GM12865 (cell line): ENCODE measurements around the gene ZNF836.
A peak's percentile ranks its signal among the peaks of the same experiment; 100 is the strongest.

Source experiments
- DNase-seq: peaks from one replicate; pipeline ENCODE4 v3.0.0; 2010; ENCODE audit warnings: low read depth
- H3K4me3 ChIP-seq: 2 replicates; pipeline ENCODE4 v1.5.1; 2011; ENCODE audit warnings: mild to moderate bottlenecking, low read depth, low read length, control low read depth
- CTCF ChIP-seq: IDR thresholded peaks from 2 replicates; pipeline ENCODE4 v1.5.1; 2011; ENCODE audit warnings: low read length, control low read depth, low read depth, inconsistent platforms; ENCODE audit not compliant: insufficient read depth; ENCODE audit errors: missing control alignments

The ZNF836 gene

GRCh38 chr19:52188822-52189734, 17.7 kb upstream of the ZNF836 start:
- peak overlapping the region; percentile 48 for H3K4me3 ChIP-seq
- TF ChIP-seq CTCF: no peak
- DNase-seq: no peak

GRCh38 chr19:52187407-52187806, 16.0 kb upstream of the ZNF836 start:
- DNase-seq: no peak
- H3K4me3 ChIP-seq: no peak overlapping the region
- TF ChIP-seq CTCF: no peak

DNA sequence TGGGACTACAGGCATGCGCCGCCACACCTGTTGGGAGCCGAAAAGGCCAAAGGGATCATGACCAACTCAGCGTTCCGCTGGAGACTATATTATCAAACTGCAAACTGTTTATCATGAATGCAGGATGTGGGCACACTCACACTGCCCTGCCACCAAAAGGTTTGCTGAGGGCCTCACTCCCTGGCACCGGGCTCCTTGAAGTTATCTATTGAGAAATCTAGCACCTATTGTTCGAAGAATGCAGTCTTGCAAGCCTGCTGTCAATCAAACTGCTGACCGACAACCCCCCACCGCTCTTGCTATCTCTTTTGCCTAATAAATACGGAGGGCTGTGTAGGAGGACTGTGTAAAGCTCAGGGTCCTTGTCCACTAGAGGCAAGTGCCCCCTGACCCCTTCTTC, 5.2 kb upstream of the ZNF836 start:
- TF ChIP-seq CTCF: no peak
- no peak for DNase-seq
- H3K4me3 ChIP-seq: no peak overlapping the region

DNA sequence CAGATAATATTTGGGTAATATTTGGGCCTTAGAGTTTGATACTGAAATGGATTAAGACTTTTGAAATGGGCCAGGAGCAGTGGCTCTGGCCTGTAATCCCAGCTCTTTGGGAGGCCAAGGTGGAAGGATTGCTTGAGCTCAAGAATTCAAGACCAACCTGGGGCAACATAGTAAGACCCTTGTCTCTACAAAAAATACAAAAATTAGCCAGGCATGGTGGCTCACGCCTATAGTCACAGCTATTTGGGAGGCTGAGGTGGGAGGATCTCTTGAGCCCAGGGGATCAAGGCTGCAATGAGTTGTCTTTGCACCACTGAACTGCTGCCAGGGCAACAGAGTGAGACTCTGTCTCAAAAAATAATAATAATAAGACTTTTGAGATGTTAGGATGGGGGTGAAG, 926 bp upstream of the ZNF836 start:
- no peak overlapping the region for H3K4me3 ChIP-seq
- TF ChIP-seq CTCF: no peak
- DNase-seq: no peak

GRCh38 chr19:52170863-52171320, 529 bp downstream of the ZNF836 start:
- TF ChIP-seq CTCF: no peak
- peak overlapping the region; percentile 81 for H3K4me3 ChIP-seq
- DNase-seq: no peak

DNA sequence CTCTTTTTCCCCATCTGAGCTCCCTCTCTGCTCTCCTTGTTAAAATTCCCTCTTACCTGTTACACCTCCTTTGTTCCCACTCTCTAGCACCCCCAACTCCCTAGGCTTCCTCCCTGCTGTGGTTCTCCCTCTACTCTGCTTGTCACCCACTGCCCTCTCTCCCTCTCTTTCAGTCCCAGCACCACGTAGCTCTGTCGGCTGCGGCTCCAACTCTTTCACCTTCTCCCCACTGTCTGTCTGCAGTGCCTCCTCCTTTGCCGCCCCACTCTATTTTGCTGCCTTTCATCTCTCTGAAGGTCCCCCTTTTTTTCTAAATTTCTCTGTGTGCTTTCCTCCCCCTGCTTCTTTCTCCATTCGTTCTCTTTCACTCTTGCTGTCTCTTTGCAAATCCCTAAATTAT, 1.1 kb downstream of the ZNF836 start:
- no peak for TF ChIP-seq CTCF
- no peak for DNase-seq
- H3K4me3 ChIP-seq: peak overlapping the region; percentile 81
